GM18951 (cell line): Measurements from ENCODE around the gene OR2F2.

Experiments
- POLR2A ChIP-seq: IDR thresholded peaks from 4 replicates; pipeline ENCODE4 v1.6.1; 2011; ENCODE audit warnings: mild to moderate bottlenecking; ENCODE audit not compliant: insufficient read length, insufficient read depth; ENCODE audit errors: extremely low read depth
- in situ Hi-C: fragments of 300-500 bp; cut with MboI; formaldehyde crosslinking; loops from one replicate; pipeline ENCODE4 v1.12.0; 2022; ENCODE audit warnings: low sequenced_read_pairs, mixed read lengths, inconsistent platforms; ENCODE audit not compliant: unreplicated experiment

Gene OR2F2

GRCh38 chr7:143902332-143902899, 32.6 kb upstream of the OR2F2 start:
- in situ Hi-C loops = no loop called here
- no peak for TF ChIP-seq POLR2A

DNA sequence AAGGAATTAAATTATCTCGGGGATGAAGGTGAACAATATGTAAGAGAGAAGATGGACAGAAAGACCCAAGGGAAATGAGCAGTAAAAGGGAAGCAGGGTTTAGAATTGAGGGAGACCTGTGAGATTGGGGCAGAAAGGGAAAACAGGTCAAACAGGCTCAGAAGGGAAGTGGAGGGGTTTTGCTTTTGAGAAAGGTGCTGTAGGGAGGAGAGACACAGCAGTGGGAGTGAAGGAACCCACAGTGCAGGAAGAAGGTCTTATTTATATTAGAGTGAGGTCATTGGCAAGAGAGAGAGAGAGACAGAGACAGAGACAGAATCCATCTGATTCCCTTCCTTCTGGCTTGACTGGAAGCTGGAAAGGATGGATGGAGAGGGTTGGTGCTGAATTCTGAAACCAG, 29.5 kb upstream of the OR2F2 start:
- in situ Hi-C loops = no loop called here
- TF ChIP-seq POLR2A = no peak

DNA sequence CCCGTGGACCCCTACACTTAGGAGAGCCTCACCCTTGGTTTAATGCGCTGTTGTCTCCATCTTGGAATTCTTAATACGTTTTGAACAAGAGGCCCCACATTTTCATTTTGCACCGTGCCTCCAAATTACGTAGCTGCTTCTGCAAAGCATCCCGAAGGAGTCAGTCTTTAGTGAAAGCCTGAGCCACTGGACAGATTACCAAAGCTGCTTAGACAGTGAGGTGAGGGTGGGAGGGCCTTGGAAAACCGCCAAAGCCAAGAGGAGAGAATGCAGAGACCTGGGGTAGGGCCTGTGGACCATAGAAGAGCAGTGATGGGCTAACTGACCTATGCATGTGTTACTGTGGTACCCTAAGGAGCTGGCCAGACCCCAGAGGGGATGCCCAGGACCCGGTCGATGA, 28.9 kb upstream of the OR2F2 start:
- no peak for TF ChIP-seq POLR2A
- in situ Hi-C loops = no loop called here

DNA sequence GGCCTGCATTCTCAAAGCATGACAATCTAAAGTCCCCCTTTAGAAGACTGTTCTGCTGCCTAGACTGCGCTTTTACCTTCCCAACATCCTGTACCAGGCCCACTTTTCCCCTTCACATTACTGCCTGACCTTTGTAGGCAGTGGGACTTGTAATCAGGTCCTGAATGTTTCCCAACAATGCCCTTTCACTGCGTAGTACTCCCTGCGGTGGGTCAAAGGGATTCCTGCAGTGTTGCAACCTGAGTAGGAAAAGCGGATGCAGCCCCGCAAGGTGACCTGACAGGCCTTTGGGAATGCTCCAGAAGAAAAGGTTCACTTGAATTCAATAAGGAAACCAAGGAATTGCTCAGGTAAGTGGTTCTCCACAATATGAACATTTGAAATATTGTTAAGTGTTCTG, 28.1 kb upstream of the OR2F2 start:
- in situ Hi-C loops = no loop called here
- no peak for TF ChIP-seq POLR2A

GRCh38 chr7:143908120-143908519, 26.9 kb upstream of the OR2F2 start:
- in situ Hi-C loops = no loop called here
- TF ChIP-seq POLR2A = no peak

- in situ Hi-C loops = no loop called here
- TF ChIP-seq POLR2A = no peak
Measured at GRCh38 chr7:143909863-143910262, 25.2 kb upstream of the OR2F2 start.

- no peak for TF ChIP-seq POLR2A
- in situ Hi-C loops = no loop called here
Measured at GRCh38 chr7:143910473-143911248, 24.4 kb upstream of the OR2F2 start.

GRCh38 chr7:143913945-143914615, 21.0 kb upstream of the OR2F2 start:
- TF ChIP-seq POLR2A = no peak
- in situ Hi-C loops = no loop called here

DNA sequence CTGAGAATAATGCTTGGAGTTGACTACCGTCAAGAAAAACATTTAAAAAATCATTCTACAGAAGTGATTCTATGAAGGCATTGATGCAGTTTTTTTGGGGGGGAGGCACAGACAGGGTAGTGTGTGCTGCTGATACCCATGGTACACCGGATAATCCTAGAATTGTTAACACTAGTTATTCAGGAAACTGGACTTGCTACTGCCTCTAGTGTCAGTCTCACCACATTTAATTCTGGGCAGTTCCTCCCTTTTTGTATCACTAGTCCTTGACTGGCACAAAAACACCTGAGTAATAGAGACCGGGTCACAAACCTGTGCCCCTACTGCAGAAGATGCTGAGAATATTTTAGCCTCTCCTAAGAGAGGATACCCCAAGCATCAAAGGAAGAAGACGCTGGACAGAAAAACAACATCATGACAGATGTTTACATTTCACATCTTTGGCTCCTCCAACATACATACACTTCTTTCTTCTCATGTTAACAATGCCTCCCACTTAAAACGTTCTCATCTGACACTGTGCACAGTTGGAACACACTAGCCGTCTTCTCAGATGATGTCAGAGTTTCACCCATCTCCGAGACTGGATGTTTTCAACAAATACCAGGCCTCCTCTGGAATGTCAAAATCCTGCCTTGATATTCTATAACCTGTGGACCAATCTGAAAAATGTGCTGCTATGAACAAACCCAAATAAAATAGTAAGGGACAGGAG, 19.9 kb upstream of the OR2F2 start:
- in situ Hi-C loops = no loop called here
- TF ChIP-seq POLR2A = no peak

- in situ Hi-C loops = no loop called here
Measured at GRCh38 chr7:143924851-143925250, 10.2 kb upstream of the OR2F2 start.

GRCh38 chr7:143929224-143929920, 5.7 kb upstream of the OR2F2 start:
- TF ChIP-seq POLR2A = no peak
- in situ Hi-C loops = no loop called here

More at GRCh38 chr7:143924851-143925250, 10.2 kb upstream of the OR2F2 start:
- no peak for TF ChIP-seq POLR2A

- in situ Hi-C loops = no loop called here
- TF ChIP-seq POLR2A = no peak
Measured at GRCh38 chr7:143931739-143932138, 3.3 kb upstream of the OR2F2 start.

- in situ Hi-C loops = no loop called here
- no peak for TF ChIP-seq POLR2A
Measured at GRCh38 chr7:143936087-143937009, 1.3 kb downstream of the OR2F2 start.
